GM23338 (cell line): ENCODE results near the gene FOXC2.

ENCODE experiments used
- CREB1 ChIP-seq: fragments of 250-450 bp; sonication (Bioruptor Pico); IDR thresholded peaks from 2 replicates; pipeline ENCODE4 v1.5.0; 2020; ENCODE audit warnings: low read depth, mild to moderate bottlenecking, moderate library complexity
- EZH2 ChIP-seq: fragments of 200-600 bp; sonication (generic); IDR thresholded peaks from one replicate; pipeline ENCODE4 v1.8.0; 2017; ENCODE audit warnings: antibody characterized with exemption, mild to moderate bottlenecking, low read depth; ENCODE audit not compliant: unreplicated experiment
- EZH2phosphoT487 ChIP-seq: fragments of 200-600 bp; sonication (generic); IDR thresholded peaks from one replicate; pipeline ENCODE4 v1.8.1; 2018; ENCODE audit warnings: antibody characterized with exemption; ENCODE audit not compliant: unreplicated experiment
- JUNB ChIP-seq: IDR thresholded peaks from one replicate; pipeline ENCODE4 v1.6.1; 2016; ENCODE audit warnings: antibody characterized with exemption; ENCODE audit not compliant: unreplicated experiment
- POLR2AphosphoS5 ChIP-seq: IDR thresholded peaks from 2 replicates; pipeline ENCODE4 v1.6.1; 2016; ENCODE audit warnings: antibody characterized with exemption, low read depth
- ZNF114 ChIP-seq: fragments of 250-450 bp; sonication (Bioruptor Pico); IDR thresholded peaks from 2 replicates; pipeline ENCODE4 v1.5.0; 2020; ENCODE audit warnings: mild to moderate bottlenecking, moderate library complexity
- TF ChIP-seq, protein P1 (sequence below), 2 experiments: fragments of 200-600 bp in 1 of 2; sonication (generic) in 1 of 2; conservative IDR thresholded peaks; 2 replicates each; pipeline versions ENCODE4 v1.5.1 to v1.6.1; 2016 to 2017; ENCODE audit warnings: antibody characterized with exemption in 2 of 2, low read depth in 2 of 2, mild to moderate bottlenecking in 2 of 2, moderate library complexity in 1 of 2
- TF ChIP-seq, protein P2 (sequence below): IDR thresholded peaks from one replicate; pipeline ENCODE4 v1.6.1; 2018; ENCODE audit warnings: antibody characterized with exemption; ENCODE audit not compliant: unreplicated experiment
- TF ChIP-seq, protein P3 (sequence below): IDR thresholded peaks from 2 replicates; pipeline ENCODE4 v1.6.1; 2016; ENCODE audit warnings: antibody characterized with exemption
- TF ChIP-seq, protein P4 (sequence below): fragments of 250-450 bp; sonication (Bioruptor Pico); IDR thresholded peaks from 2 replicates; pipeline ENCODE4 v1.5.0; 2020; ENCODE audit warnings: mild to moderate bottlenecking, moderate library complexity

DNA sequence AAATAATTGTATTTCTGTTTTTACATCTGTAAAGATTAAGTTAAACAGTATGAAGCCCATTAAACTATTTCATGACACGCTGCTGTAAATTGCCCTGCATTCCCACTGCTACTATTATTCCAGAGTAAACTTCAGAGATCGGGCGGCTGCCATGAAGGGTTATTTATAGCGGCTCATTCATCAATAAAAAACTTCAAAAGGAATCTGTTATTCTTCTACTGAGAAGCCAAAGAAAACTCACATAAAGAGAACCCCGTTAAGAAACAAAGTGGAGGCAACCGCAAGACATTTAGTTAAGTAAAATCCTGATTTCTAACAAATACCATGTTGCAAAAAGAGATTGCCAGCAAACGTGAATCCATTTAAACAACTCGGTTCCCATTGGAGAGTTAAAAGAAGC, 28.1 kb downstream of the FOXC2 start:
- TF ChIP-seq EZH2phosphoT487 (no peak), POLR2AphosphoS5 (no peak), JUNB (no peak), EZH2 (no peak), CREB1 (CRISPR knock-in tag) (no peak), ZNF114 (CRISPR knock-in tag) (no peak)
- TF ChIP-seq, protein P1, sequence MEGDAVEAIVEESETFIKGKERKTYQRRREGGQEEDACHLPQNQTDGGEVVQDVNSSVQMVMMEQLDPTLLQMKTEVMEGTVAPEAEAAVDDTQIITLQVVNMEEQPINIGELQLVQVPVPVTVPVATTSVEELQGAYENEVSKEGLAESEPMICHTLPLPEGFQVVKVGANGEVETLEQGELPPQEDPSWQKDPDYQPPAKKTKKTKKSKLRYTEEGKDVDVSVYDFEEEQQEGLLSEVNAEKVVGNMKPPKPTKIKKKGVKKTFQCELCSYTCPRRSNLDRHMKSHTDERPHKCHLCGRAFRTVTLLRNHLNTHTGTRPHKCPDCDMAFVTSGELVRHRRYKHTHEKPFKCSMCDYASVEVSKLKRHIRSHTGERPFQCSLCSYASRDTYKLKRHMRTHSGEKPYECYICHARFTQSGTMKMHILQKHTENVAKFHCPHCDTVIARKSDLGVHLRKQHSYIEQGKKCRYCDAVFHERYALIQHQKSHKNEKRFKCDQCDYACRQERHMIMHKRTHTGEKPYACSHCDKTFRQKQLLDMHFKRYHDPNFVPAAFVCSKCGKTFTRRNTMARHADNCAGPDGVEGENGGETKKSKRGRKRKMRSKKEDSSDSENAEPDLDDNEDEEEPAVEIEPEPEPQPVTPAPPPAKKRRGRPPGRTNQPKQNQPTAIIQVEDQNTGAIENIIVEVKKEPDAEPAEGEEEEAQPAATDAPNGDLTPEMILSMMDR (conservative IDR thresholded peaks at IDR 0.05; ENCODE audit: low read depth in 2 of 2), result no peak
- TF ChIP-seq, protein P2, sequence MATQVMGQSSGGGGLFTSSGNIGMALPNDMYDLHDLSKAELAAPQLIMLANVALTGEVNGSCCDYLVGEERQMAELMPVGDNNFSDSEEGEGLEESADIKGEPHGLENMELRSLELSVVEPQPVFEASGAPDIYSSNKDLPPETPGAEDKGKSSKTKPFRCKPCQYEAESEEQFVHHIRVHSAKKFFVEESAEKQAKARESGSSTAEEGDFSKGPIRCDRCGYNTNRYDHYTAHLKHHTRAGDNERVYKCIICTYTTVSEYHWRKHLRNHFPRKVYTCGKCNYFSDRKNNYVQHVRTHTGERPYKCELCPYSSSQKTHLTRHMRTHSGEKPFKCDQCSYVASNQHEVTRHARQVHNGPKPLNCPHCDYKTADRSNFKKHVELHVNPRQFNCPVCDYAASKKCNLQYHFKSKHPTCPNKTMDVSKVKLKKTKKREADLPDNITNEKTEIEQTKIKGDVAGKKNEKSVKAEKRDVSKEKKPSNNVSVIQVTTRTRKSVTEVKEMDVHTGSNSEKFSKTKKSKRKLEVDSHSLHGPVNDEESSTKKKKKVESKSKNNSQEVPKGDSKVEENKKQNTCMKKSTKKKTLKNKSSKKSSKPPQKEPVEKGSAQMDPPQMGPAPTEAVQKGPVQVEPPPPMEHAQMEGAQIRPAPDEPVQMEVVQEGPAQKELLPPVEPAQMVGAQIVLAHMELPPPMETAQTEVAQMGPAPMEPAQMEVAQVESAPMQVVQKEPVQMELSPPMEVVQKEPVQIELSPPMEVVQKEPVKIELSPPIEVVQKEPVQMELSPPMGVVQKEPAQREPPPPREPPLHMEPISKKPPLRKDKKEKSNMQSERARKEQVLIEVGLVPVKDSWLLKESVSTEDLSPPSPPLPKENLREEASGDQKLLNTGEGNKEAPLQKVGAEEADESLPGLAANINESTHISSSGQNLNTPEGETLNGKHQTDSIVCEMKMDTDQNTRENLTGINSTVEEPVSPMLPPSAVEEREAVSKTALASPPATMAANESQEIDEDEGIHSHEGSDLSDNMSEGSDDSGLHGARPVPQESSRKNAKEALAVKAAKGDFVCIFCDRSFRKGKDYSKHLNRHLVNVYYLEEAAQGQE, result no peak
- TF ChIP-seq, protein P3, sequence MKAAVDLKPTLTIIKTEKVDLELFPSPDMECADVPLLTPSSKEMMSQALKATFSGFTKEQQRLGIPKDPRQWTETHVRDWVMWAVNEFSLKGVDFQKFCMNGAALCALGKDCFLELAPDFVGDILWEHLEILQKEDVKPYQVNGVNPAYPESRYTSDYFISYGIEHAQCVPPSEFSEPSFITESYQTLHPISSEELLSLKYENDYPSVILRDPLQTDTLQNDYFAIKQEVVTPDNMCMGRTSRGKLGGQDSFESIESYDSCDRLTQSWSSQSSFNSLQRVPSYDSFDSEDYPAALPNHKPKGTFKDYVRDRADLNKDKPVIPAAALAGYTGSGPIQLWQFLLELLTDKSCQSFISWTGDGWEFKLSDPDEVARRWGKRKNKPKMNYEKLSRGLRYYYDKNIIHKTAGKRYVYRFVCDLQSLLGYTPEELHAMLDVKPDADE, result no peak
- TF ChIP-seq, protein P4, sequence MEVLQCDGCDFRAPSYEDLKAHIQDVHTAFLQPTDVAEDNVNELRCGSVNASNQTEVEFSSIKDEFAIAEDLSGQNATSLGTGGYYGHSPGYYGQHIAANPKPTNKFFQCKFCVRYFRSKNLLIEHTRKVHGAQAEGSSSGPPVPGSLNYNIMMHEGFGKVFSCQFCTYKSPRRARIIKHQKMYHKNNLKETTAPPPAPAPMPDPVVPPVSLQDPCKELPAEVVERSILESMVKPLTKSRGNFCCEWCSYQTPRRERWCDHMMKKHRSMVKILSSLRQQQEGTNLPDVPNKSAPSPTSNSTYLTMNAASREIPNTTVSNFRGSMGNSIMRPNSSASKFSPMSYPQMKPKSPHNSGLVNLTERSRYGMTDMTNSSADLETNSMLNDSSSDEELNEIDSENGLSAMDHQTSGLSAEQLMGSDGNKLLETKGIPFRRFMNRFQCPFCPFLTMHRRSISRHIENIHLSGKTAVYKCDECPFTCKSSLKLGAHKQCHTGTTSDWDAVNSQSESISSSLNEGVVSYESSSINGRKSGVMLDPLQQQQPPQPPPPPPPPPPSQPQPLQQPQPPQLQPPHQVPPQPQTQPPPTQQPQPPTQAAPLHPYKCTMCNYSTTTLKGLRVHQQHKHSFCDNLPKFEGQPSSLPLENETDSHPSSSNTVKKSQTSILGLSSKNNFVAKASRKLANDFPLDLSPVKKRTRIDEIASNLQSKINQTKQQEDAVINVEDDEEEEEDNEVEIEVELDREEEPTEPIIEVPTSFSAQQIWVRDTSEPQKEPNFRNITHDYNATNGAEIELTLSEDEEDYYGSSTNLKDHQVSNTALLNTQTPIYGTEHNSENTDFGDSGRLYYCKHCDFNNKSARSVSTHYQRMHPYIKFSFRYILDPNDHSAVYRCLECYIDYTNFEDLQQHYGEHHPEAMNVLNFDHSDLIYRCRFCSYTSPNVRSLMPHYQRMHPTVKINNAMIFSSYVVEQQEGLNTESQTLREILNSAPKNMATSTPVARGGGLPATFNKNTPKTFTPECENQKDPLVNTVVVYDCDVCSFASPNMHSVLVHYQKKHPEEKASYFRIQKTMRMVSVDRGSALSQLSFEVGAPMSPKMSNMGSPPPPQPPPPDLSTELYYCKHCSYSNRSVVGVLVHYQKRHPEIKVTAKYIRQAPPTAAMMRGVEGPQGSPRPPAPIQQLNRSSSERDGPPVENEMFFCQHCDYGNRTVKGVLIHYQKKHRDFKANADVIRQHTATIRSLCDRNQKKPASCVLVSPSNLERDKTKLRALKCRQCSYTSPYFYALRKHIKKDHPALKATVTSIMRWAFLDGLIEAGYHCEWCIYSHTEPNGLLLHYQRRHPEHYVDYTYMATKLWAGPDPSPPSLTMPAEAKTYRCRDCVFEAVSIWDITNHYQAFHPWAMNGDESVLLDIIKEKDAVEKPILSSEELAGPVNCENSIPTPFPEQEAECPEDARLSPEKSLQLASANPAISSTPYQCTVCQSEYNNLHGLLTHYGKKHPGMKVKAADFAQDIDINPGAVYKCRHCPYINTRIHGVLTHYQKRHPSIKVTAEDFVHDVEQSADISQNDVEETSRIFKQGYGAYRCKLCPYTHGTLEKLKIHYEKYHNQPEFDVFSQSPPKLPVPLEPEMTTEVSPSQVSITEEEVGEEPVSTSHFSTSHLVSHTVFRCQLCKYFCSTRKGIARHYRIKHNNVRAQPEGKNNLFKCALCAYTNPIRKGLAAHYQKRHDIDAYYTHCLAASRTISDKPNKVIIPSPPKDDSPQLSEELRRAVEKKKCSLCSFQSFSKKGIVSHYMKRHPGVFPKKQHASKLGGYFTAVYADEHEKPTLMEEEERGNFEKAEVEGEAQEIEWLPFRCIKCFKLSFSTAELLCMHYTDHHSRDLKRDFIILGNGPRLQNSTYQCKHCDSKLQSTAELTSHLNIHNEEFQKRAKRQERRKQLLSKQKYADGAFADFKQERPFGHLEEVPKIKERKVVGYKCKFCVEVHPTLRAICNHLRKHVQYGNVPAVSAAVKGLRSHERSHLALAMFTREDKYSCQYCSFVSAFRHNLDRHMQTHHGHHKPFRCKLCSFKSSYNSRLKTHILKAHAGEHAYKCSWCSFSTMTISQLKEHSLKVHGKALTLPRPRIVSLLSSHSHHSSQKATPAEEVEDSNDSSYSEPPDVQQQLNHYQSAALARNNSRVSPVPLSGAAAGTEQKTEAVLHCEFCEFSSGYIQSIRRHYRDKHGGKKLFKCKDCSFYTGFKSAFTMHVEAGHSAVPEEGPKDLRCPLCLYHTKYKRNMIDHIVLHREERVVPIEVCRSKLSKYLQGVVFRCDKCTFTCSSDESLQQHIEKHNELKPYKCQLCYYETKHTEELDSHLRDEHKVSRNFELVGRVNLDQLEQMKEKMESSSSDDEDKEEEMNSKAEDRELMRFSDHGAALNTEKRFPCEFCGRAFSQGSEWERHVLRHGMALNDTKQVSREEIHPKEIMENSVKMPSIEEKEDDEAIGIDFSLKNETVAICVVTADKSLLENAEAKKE (CRISPR knock-in tag), result no peak
